Activated T-cell treated with anti-CD3 and anti-CD28 coated beads for 48 hours (primary cell): ENCODE results near the gene KLHDC4.
"Not testable (repeated sequence)": the region's sequence is repeated elsewhere in the genome, so short reads cannot be mapped to it uniquely, and the experiment has no call there.

Source experiments
- DNase-seq: peaks from one replicate; pipeline ENCODE4 v3.0.0-alpha.2; 2020; ENCODE audit warnings: low read depth

Gene KLHDC4

GRCh38 chr16:87684106-87684677 is 81.6 kb downstream of the KLHDC4 start:
- DNase-seq = no peak

GRCh38 chr16:87682852-87683399 is 82.9 kb downstream of the KLHDC4 start:
- no peak for DNase-seq

GRCh38 chr16:87681981-87682570 is 83.7 kb downstream of the KLHDC4 start:
- no peak for DNase-seq

- DNase-seq = not testable (repeated sequence)
These were observed 84.7 kb downstream of the KLHDC4 start for GRCh38 chr16:87681051-87681602.

- no peak for DNase-seq
These were observed 85.5 kb downstream of the KLHDC4 start for GRCh38 chr16:87680272-87680644.

- no peak for DNase-seq
These were observed 86.1 kb downstream of the KLHDC4 start for GRCh38 chr16:87679593-87680271.

- no peak for DNase-seq
These were observed 87.2 kb downstream of the KLHDC4 start for GRCh38 chr16:87678618-87679017.

GRCh38 chr16:87677830-87678229 is 88.0 kb downstream of the KLHDC4 start:
- no peak for DNase-seq

GRCh38 chr16:87675111-87675719 is 90.6 kb downstream of the KLHDC4 start:
- DNase-seq = no peak

GRCh38 chr16:87674419-87674818 is 91.4 kb downstream of the KLHDC4 start:
- no peak for DNase-seq

GRCh38 chr16:87671715-87672270 is 94.0 kb downstream of the KLHDC4 start:
- no peak for DNase-seq

GRCh38 chr16:87671221-87671620 is 94.6 kb downstream of the KLHDC4 start:
- DNase-seq = no peak

- DNase-seq = no peak
These were observed 96.1 kb downstream of the KLHDC4 start for GRCh38 chr16:87669672-87670071.

GRCh38 chr16:87667946-87668345 is 97.8 kb downstream of the KLHDC4 start:
- no peak for DNase-seq

- DNase-seq = no peak
These were observed 98.3 kb downstream of the KLHDC4 start for GRCh38 chr16:87667443-87667842.

- DNase-seq = no peak
These were observed 98.9 kb downstream of the KLHDC4 start for GRCh38 chr16:87666919-87667318.

- no peak for DNase-seq
These were observed 100.6 kb downstream of the KLHDC4 start for GRCh38 chr16:87665193-87665592.

GRCh38 chr16:87664792-87665191 is 101.0 kb downstream of the KLHDC4 start:
- DNase-seq = no peak

- no peak for DNase-seq
These were observed 103.3 kb downstream of the KLHDC4 start for GRCh38 chr16:87662254-87663204.

- peak; percentile 25 for DNase-seq
These were observed 104.2 kb downstream of the KLHDC4 start for GRCh38 chr16:87661561-87661960.

- no peak for DNase-seq
These were observed 107.1 kb downstream of the KLHDC4 start for GRCh38 chr16:87658564-87659225.
